ENCODE measurements around the gene IQSEC1.

IQSEC1 gene

GRCh38 chr3:13015286-13016082 lies 57.7 kb downstream of the IQSEC1 start:
- DNase-seq (ENCODE audit: low read depth), result no peak

- DNase-seq (ENCODE audit: low read depth), result no peak
These were observed 58.4 kb downstream of the IQSEC1 start for GRCh38 chr3:13014755-13015285.

GRCh38 chr3:13013994-13014754 lies 59.1 kb downstream of the IQSEC1 start:
- DNase-seq (ENCODE audit: low read depth), result no peak

GRCh38 chr3:13013566-13013965 lies 59.7 kb downstream of the IQSEC1 start:
- no peak for DNase-seq (ENCODE audit: low read depth)

GRCh38 chr3:13013151-13013561 lies 60.1 kb downstream of the IQSEC1 start:
- no peak for DNase-seq (ENCODE audit: low read depth)

GRCh38 chr3:13012221-13012691 lies 61.0 kb downstream of the IQSEC1 start:
- DNase-seq (ENCODE audit: low read depth), result no peak

GRCh38 chr3:13011573-13012220 lies 61.5 kb downstream of the IQSEC1 start:
- DNase-seq (ENCODE audit: low read depth), result no peak

- DNase-seq (ENCODE audit: low read depth), result no peak
These were observed 62.3 kb downstream of the IQSEC1 start for GRCh38 chr3:13010780-13011572.

- DNase-seq (ENCODE audit: low read depth), result no peak
These were observed 63.3 kb downstream of the IQSEC1 start for GRCh38 chr3:13009946-13010315.

- peak; percentile 27 for DNase-seq (ENCODE audit: low read depth)
These were observed 63.9 kb downstream of the IQSEC1 start for GRCh38 chr3:13009132-13009945.

GRCh38 chr3:13008155-13008995 lies 64.9 kb downstream of the IQSEC1 start:
- DNase-seq (ENCODE audit: low read depth), result no peak

- DNase-seq (ENCODE audit: low read depth), result no peak
These were observed 65.8 kb downstream of the IQSEC1 start for GRCh38 chr3:13007251-13007941.

GRCh38 chr3:13006216-13006990 lies 66.8 kb downstream of the IQSEC1 start:
- DNase-seq (ENCODE audit: low read depth), result no peak

GRCh38 chr3:13005301-13005700 lies 67.9 kb downstream of the IQSEC1 start:
- DNase-seq (ENCODE audit: low read depth), result no peak

- peak; percentile 50 for DNase-seq (ENCODE audit: low read depth)
These were observed 68.9 kb downstream of the IQSEC1 start for GRCh38 chr3:13004376-13004775.

GRCh38 chr3:13003608-13004007 lies 69.6 kb downstream of the IQSEC1 start:
- no peak for DNase-seq (ENCODE audit: low read depth)

- DNase-seq (ENCODE audit: low read depth), result no peak
These were observed 70.7 kb downstream of the IQSEC1 start for GRCh38 chr3:13002398-13003124.
